Panc1 (cell line): ENCODE measurements around the gene DTYMK.

Source experiments
- SIN3A ChIP-seq: IDR thresholded peaks from 2 replicates; pipeline ENCODE4 v1.6.1; 2012; ENCODE audit warnings: low read depth, mild to moderate bottlenecking, low read length, moderate library complexity, borderline replicate concordance; ENCODE audit not compliant: insufficient read depth
- TF ChIP-seq, protein P1 (sequence below): fragments of 450-650 bp; IDR thresholded peaks from 2 replicates; pipeline ENCODE4 v1.5.1; 2017; ENCODE audit warnings: mild to moderate bottlenecking
- TF ChIP-seq, protein P2 (sequence below), 2 experiments: IDR thresholded peaks; 2 replicates each; pipeline ENCODE4 v1.6.1; 2011 to 2012; ENCODE audit warnings: low read depth in 2 of 2, control low read depth in 1 of 2, low read length in 1 of 2, mild to moderate bottlenecking in 1 of 2, moderate library complexity in 1 of 2; ENCODE audit not compliant: insufficient read depth in 1 of 2

DNA sequence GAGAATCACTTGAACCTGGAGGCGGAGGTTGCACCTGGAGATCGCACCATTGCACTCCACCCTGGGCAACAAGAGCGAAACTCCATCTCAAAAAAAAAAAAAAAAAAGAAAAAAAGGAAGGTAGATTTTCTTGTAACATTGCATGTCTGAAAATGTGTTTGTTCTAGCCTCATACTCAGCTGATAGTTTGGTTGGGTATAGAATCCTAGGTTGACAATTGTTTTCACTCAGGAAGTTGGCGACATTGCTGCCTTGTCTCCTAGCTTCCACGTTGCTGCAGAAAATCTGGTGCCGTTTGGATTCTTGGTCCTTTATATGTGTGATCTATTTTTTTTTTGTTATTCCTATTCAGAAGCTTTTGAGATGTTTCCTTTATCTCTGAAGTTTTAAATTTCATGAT lies 19.9 kb upstream of the DTYMK start:
- TF ChIP-seq, protein P1, sequence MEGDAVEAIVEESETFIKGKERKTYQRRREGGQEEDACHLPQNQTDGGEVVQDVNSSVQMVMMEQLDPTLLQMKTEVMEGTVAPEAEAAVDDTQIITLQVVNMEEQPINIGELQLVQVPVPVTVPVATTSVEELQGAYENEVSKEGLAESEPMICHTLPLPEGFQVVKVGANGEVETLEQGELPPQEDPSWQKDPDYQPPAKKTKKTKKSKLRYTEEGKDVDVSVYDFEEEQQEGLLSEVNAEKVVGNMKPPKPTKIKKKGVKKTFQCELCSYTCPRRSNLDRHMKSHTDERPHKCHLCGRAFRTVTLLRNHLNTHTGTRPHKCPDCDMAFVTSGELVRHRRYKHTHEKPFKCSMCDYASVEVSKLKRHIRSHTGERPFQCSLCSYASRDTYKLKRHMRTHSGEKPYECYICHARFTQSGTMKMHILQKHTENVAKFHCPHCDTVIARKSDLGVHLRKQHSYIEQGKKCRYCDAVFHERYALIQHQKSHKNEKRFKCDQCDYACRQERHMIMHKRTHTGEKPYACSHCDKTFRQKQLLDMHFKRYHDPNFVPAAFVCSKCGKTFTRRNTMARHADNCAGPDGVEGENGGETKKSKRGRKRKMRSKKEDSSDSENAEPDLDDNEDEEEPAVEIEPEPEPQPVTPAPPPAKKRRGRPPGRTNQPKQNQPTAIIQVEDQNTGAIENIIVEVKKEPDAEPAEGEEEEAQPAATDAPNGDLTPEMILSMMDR = no peak
- no peak for TF ChIP-seq SIN3A
- TF ChIP-seq, protein P2, sequence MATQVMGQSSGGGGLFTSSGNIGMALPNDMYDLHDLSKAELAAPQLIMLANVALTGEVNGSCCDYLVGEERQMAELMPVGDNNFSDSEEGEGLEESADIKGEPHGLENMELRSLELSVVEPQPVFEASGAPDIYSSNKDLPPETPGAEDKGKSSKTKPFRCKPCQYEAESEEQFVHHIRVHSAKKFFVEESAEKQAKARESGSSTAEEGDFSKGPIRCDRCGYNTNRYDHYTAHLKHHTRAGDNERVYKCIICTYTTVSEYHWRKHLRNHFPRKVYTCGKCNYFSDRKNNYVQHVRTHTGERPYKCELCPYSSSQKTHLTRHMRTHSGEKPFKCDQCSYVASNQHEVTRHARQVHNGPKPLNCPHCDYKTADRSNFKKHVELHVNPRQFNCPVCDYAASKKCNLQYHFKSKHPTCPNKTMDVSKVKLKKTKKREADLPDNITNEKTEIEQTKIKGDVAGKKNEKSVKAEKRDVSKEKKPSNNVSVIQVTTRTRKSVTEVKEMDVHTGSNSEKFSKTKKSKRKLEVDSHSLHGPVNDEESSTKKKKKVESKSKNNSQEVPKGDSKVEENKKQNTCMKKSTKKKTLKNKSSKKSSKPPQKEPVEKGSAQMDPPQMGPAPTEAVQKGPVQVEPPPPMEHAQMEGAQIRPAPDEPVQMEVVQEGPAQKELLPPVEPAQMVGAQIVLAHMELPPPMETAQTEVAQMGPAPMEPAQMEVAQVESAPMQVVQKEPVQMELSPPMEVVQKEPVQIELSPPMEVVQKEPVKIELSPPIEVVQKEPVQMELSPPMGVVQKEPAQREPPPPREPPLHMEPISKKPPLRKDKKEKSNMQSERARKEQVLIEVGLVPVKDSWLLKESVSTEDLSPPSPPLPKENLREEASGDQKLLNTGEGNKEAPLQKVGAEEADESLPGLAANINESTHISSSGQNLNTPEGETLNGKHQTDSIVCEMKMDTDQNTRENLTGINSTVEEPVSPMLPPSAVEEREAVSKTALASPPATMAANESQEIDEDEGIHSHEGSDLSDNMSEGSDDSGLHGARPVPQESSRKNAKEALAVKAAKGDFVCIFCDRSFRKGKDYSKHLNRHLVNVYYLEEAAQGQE (IDR thresholded peaks at IDR 0.05; ENCODE audit: insufficient read depth in 1 of 2, low read depth in 2 of 2, low read length in 1 of 2) = no peak
